CD14-positive monocyte (primary cell): ENCODE results near the gene METTL25. TPM values are rescaled to one million over a fixed set of nuclear protein-coding genes. Genes with fewer than 3 reads are reported as not detected.

ENCODE experiments used
- DNase-seq, 3 donors: peaks; one replicate each; pipeline ENCODE4 v3.0.0-alpha.2; 2011 to 2022
- H2AFZ ChIP-seq: 2 replicates; pipeline ENCODE4 v1.6.0; 2012; ENCODE audit warnings: mild to moderate bottlenecking, low read depth, low read length, inconsistent platforms; ENCODE audit not compliant: insufficient read depth, poor library complexity, severe bottlenecking
- H3K27ac ChIP-seq, 2 donors: 1 replicate in 1 of 2; 2 replicates in 1 of 2; pipeline ENCODE4 v1.5.1; 2012 to 2013; ENCODE audit warnings: low read length in 2 of 2, control low read depth in 1 of 2, inconsistent platforms in 1 of 2, low read depth in 1 of 2, mild to moderate bottlenecking in 1 of 2
- H3K27me3 ChIP-seq, 2 donors: one replicate each; pipeline versions ENCODE4 v1.6.0 to v1.6.1; 2011 to 2013; ENCODE audit warnings: low read length in 2 of 2; ENCODE audit not compliant: control insufficient read depth in 2 of 2, insufficient read depth in 2 of 2
- H3K36me3 ChIP-seq, 2 donors: replicated peaks in 1 of 2; 1 replicate in 1 of 2; 2 replicates in 1 of 2; pipeline versions ENCODE4 v1.5.1 to v1.6.1; 2012 to 2013; ENCODE audit warnings: low read length in 2 of 2, control low read depth in 1 of 2, inconsistent platforms in 1 of 2, mild to moderate bottlenecking in 1 of 2; ENCODE audit not compliant: insufficient read depth in 2 of 2, control insufficient read depth in 1 of 2
- H3K4me1 ChIP-seq, 2 donors: 1 replicate in 1 of 2; 2 replicates in 1 of 2; pipeline versions ENCODE4 v1.5.1 to v1.6.1; 2012 to 2013; ENCODE audit warnings: low read length in 2 of 2, control low read depth in 1 of 2, inconsistent platforms in 1 of 2, mild to moderate bottlenecking in 1 of 2, moderate library complexity in 1 of 2; ENCODE audit not compliant: insufficient read depth in 2 of 2, control insufficient read depth in 1 of 2
- H3K4me2 ChIP-seq: replicated peaks from 2 replicates; pipeline ENCODE3; 2012; ENCODE audit warnings: low read length, moderate library complexity, mild to moderate bottlenecking; ENCODE audit not compliant: poor library complexity, severe bottlenecking; ENCODE audit errors: extremely low read depth
- H3K4me3 ChIP-seq, 3 experiments: fragments of 200-600 bp in 1 of 3; sonication (generic) in 1 of 3; replicated peaks in 1 of 3; 1 replicate in 2 of 3; 2 replicates in 1 of 3; pipeline ENCODE4 v1.5.1; 2011 to 2013; ENCODE audit warnings: low read length in 3 of 3, mild to moderate bottlenecking in 3 of 3, control low read depth in 2 of 3, low read depth in 2 of 3, inconsistent platforms in 1 of 3, moderate library complexity in 1 of 3
- H3K79me2 ChIP-seq: 2 replicates; pipeline ENCODE4 v1.6.0; 2012; ENCODE audit warnings: mild to moderate bottlenecking, control low read depth, inconsistent platforms, low read length, moderate library complexity; ENCODE audit not compliant: insufficient read depth
- H3K9ac ChIP-seq: 2 replicates; pipeline ENCODE4 v1.6.0; 2017; ENCODE audit warnings: low read length, mild to moderate bottlenecking; ENCODE audit not compliant: insufficient read depth, poor library complexity, severe bottlenecking
- H3K9me3 ChIP-seq, 2 donors: replicated peaks in 1 of 2; 1 replicate in 1 of 2; 2 replicates in 1 of 2; pipeline versions ENCODE4 v1.5.1 to v1.6.1; 2012 to 2013; ENCODE audit warnings: low read length in 2 of 2, control low read depth in 1 of 2; ENCODE audit not compliant: control insufficient read depth in 1 of 2, insufficient read depth in 1 of 2
- H4K20me1 ChIP-seq: 2 replicates; pipeline ENCODE4 v1.6.0; 2012; ENCODE audit warnings: mild to moderate bottlenecking, low read length, control low read depth, moderate library complexity; ENCODE audit not compliant: insufficient read depth
- H3K27ac Mint-ChIP-seq, 7 donors: one replicate each; pipeline ENCODE4 v1.8.0; 2020; ENCODE audit warnings: mild to moderate bottlenecking in 7 of 7, mixed read lengths in 7 of 7, moderate library complexity in 6 of 7, inconsistent platforms in 2 of 7
- H3K27me3 Mint-ChIP-seq, 3 donors: one replicate each; pipeline ENCODE4 v1.8.0; 2021 to 2022; ENCODE audit warnings: low read depth in 3 of 3, mild to moderate bottlenecking in 3 of 3, mixed read lengths in 3 of 3, moderate library complexity in 3 of 3, inconsistent platforms in 1 of 3
- H3K36me3 Mint-ChIP-seq, 2 donors: one replicate each; pipeline ENCODE4 v1.8.0; 2020; ENCODE audit warnings: mixed read lengths in 2 of 2, inconsistent platforms in 1 of 2, mild to moderate bottlenecking in 1 of 2
- H3K4me1 Mint-ChIP-seq: one replicate; pipeline ENCODE4 v1.8.0; 2020; ENCODE audit warnings: mild to moderate bottlenecking, mixed read lengths
- H3K4me3 Mint-ChIP-seq, 2 donors: one replicate each; pipeline ENCODE4 v1.8.0; 2020; ENCODE audit warnings: mild to moderate bottlenecking in 2 of 2, mixed read lengths in 2 of 2, moderate library complexity in 1 of 2
- H3K9me3 Mint-ChIP-seq, 7 donors: one replicate each; pipeline ENCODE4 v1.8.0; 2020 to 2022; ENCODE audit warnings: mixed read lengths in 7 of 7, mild to moderate bottlenecking in 6 of 7, moderate library complexity in 6 of 7, inconsistent platforms in 2 of 7
- WGBS: methylation state at CpG from one replicate; pipeline ENCODE4 v1.1.5; 2013; ENCODE audit warnings: missing lambda C conversion rate; ENCODE audit not compliant: insufficient coverage; 5-methylcytosine and 5-hydroxymethylcytosine counted together
- intact Hi-C, 2 donors: fragments of 100-400 bp; cut with micrococcal nuclease; formaldehyde crosslinking; loops; one replicate each; pipeline versions ENCODE4 v1.15.0 to v1.15.1; 2023
- polyA plus RNA-seq, 3 donors: library from polyadenylated mRNA; depleted of rRNA in 1 of 3; unstranded in 2 of 3; stranded (reverse) in 1 of 3; fragments of 300-500 nt in 2 of 3; fragments of >200 nt in 1 of 3; fragmentation: Illumina TruSeq in 2 of 3; gene quantifications; 1 replicate in 2 of 3; 2 replicates in 1 of 3; pipeline ENCODE4 v1.2.3, GENCODE V29; 2012 to 2021
- TF ChIP-seq, protein P1 (sequence below): fragments of 200-600 bp; IDR thresholded peaks from one replicate; pipeline ENCODE4 v1.8.0; 2022; ENCODE audit warnings: antibody characterized with exemption, mild to moderate bottlenecking

Gene METTL25
- polyA plus RNA-seq, 3 donors: 7.0 to 12.2 (median 8.1) TPM

DNA sequence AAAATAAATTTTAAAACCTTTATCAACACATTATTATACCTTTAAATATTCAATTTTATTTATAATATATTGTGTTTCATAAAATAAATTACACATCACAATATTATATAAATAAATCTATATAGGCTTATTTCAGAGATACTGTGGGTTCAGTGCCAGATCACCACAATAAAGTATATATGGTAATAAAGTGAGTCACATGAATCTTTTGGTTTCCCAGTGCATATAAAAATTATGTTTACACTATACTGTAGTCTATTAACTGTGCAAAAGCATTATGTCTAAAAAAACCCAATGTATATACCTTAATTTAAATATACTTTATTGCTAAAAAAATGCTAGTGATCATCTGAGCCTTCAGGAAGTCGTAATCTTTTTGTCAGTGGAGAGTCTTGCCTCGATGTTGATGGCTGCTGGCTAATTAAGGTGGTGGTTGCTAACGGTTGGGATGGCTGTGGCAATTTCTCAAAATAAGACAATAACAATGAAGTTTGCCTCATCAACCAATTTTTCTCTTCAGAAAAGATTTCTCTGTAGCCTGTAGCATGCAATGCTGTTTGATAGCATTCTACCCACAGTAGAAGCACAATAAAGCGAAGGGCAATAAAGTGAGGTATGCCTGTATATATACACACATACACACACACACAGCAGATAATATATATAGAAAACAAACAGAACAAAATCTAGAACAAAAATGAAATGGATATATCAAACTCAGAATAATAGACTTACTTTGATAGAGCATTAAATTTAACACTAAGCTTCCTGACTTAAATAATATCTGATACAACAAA lies 32.6 kb upstream of the METTL25 start:
- Histone ChIP-seq H3K4me3 (no peak overlapping the region), H3K4me2 (no peak overlapping the region), H3K4me1 (no peaks in the 10 kb centered on the region), H2AFZ (no peak overlapping the region), H3K9ac (no peak overlapping the region), H3K36me3 (no peaks in the 10 kb centered on the region), H3K9me3 (no peaks in the 10 kb centered on the region), H3K79me2 (no peaks in the 10 kb centered on the region), H3K27ac (no peak overlapping the region), H3K27me3 (no peaks in the 10 kb centered on the region), H4K20me1 (no peaks in the 10 kb centered on the region)
- Mint-ChIP-seq H3K9me3 (no peaks in the 10 kb centered on the region), H3K27ac (no peak overlapping the region), H3K36me3 (no peaks in the 10 kb centered on the region), H3K4me3 (no peak overlapping the region), H3K27me3 (peaks cover 1 to 5% (median 3%) of the 10 kb centered on the region in 3 donors), H3K4me1 (no peaks in the 10 kb centered on the region)
- no peak for DNase-seq
- intact Hi-C loops: no loop called here
- no CpG with 5 or more reads among the region's 4 CpGs for WGBS
- TF ChIP-seq, protein P1, sequence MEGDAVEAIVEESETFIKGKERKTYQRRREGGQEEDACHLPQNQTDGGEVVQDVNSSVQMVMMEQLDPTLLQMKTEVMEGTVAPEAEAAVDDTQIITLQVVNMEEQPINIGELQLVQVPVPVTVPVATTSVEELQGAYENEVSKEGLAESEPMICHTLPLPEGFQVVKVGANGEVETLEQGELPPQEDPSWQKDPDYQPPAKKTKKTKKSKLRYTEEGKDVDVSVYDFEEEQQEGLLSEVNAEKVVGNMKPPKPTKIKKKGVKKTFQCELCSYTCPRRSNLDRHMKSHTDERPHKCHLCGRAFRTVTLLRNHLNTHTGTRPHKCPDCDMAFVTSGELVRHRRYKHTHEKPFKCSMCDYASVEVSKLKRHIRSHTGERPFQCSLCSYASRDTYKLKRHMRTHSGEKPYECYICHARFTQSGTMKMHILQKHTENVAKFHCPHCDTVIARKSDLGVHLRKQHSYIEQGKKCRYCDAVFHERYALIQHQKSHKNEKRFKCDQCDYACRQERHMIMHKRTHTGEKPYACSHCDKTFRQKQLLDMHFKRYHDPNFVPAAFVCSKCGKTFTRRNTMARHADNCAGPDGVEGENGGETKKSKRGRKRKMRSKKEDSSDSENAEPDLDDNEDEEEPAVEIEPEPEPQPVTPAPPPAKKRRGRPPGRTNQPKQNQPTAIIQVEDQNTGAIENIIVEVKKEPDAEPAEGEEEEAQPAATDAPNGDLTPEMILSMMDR: no peak

DNA sequence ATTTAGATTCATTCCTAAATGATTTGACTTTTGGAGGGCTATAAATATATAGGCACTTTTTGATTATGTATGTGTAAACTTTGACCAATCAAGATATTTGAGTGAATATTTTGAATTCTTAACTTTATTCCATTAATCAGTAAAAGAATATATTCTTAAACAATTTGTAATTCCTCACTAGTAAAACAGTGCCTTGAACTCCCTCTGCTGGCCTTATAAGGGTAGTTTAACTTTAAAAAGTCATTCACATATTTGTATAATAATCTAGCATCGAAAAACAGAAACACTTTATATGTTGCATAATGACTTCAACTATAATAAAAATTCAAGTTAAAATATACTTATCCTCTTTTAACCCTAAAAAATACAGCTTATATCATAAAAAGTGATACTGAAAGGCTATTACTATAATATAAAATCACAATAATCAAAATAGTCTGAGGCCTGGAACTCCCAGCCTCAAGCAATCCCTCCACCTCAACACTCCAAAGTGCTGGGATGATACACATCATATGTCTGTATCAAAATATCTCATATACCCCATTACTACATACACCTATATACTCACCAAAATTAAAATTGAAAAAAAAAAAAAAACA lies 31.3 kb upstream of the METTL25 start:
- TF ChIP-seq, protein P1: peak; percentile 56
- Histone ChIP-seq H3K9ac (no peak overlapping the region), H3K4me3 (no peak overlapping the region), H3K79me2 (no peaks in the 10 kb centered on the region), H3K27me3 (no peaks in the 10 kb centered on the region), H4K20me1 (no peaks in the 10 kb centered on the region), H3K27ac (no peak overlapping the region), H3K4me1 (no peaks in the 10 kb centered on the region), H3K4me2 (no peak overlapping the region), H2AFZ (no peak overlapping the region), H3K36me3 (no peaks in the 10 kb centered on the region), H3K9me3 (no peaks in the 10 kb centered on the region)
- Mint-ChIP-seq H3K27ac (no peak overlapping the region), H3K4me1 (no peaks in the 10 kb centered on the region), H3K27me3 (peaks cover 3 to 5% (median 3%) of the 10 kb centered on the region in 3 donors), H3K9me3 (no peaks in the 10 kb centered on the region), H3K36me3 (no peaks in the 10 kb centered on the region), H3K4me3 (no peak overlapping the region)
- DNase-seq: no peak
- intact Hi-C loops: no loop called here
- WGBS: no CpG with 5 or more reads among the region's 1 CpG
